Keratinocyte (primary cell): Measurements from ENCODE around the gene CSNK2A2.

Experiments
- CTCF ChIP-seq, 3 experiments: IDR thresholded peaks in 1 of 3; conservative IDR thresholded peaks in 1 of 3; optimal IDR thresholded peaks in 1 of 3; 2 replicates in 2 of 3; 3 replicates in 1 of 3; pipeline versions ENCODE3 to v1.5.1; 2011; ENCODE audit warnings: low read length in 3 of 3, mild to moderate bottlenecking in 3 of 3, moderate library complexity in 2 of 3, control low read depth in 1 of 3, inconsistent platforms in 1 of 3; ENCODE audit not compliant: insufficient read depth in 2 of 3; ENCODE audit errors: extremely low read depth in 1 of 3
- EZH2 ChIP-seq: IDR thresholded peaks from one replicate; pipeline ENCODE4 v1.6.1; 2012; ENCODE audit warnings: inconsistent platforms, mild to moderate bottlenecking, low read length, moderate library complexity

- TF ChIP-seq CTCF (optimal IDR thresholded peaks at IDR 0.05 in 1 of 3, IDR thresholded peaks at IDR 0.05 in 1 of 3, conservative IDR thresholded peaks at IDR 0.05 in 1 of 3; ENCODE audit: extremely low read depth in 1 of 3, insufficient read depth in 2 of 3, low read length in 3 of 3) (no peak), EZH2 (no peak)
Measured at GRCh38 chr16:58176608-58177352, 21.1 kb downstream of the CSNK2A2 start.
